HG03571 (cell line): ENCODE measurements around the gene STH.

Experiments
- ATAC-seq: cut with Tn5 transposase; IDR thresholded peaks from one replicate; pipeline ENCODE4 v1.9.1; 2021; ENCODE audit not compliant: unreplicated experiment

Gene STH

GRCh38 chr17:45966606-45967280 is 32.3 kb upstream of the STH start:
- ATAC-seq: no peak

GRCh38 chr17:45967378-45967777 is 31.7 kb upstream of the STH start:
- no peak for ATAC-seq

- ATAC-seq: no peak
Measured at GRCh38 chr17:45968732-45969131, 30.3 kb upstream of the STH start.

- no peak for ATAC-seq
Measured at GRCh38 chr17:45969726-45970125, 29.3 kb upstream of the STH start.

- no peak for ATAC-seq
Measured at GRCh38 chr17:45970659-45971058, 28.4 kb upstream of the STH start.

- ATAC-seq: no peak
Measured at GRCh38 chr17:45971698-45972141, 27.3 kb upstream of the STH start.

- no peak for ATAC-seq
Measured at GRCh38 chr17:45972531-45972930, 26.5 kb upstream of the STH start.

- ATAC-seq: no peak
Measured at GRCh38 chr17:45973099-45973780, 25.8 kb upstream of the STH start.

GRCh38 chr17:45973946-45974859 is 24.8 kb upstream of the STH start:
- ATAC-seq: no peak

GRCh38 chr17:45974916-45975630 is 24.0 kb upstream of the STH start:
- ATAC-seq: no peak

- ATAC-seq: no peak
Measured at GRCh38 chr17:45975640-45976295, 23.3 kb upstream of the STH start.

- no peak for ATAC-seq
Measured at GRCh38 chr17:45976391-45976754, 22.7 kb upstream of the STH start.

GRCh38 chr17:45976755-45977505 is 22.1 kb upstream of the STH start:
- no peak for ATAC-seq

GRCh38 chr17:45977506-45977824 is 21.6 kb upstream of the STH start:
- ATAC-seq: no peak

GRCh38 chr17:45977976-45978626 is 20.9 kb upstream of the STH start:
- ATAC-seq: no peak

GRCh38 chr17:45979137-45979536 is 19.9 kb upstream of the STH start:
- ATAC-seq: no peak

- ATAC-seq: no peak
Measured at GRCh38 chr17:45980855-45981254, 18.2 kb upstream of the STH start.

GRCh38 chr17:45981306-45981705 is 17.7 kb upstream of the STH start:
- ATAC-seq: no peak

- no peak for ATAC-seq
Measured at GRCh38 chr17:45982791-45983613, 16.0 kb upstream of the STH start.
